CD14-positive monocyte (primary cell): Measurements from ENCODE around the gene MORC2. TPM values are rescaled to one million over a fixed set of nuclear protein-coding genes. Genes with fewer than 3 reads are reported as not detected.

Experiments used
- DNase-seq, 3 donors: peaks; one replicate each; pipeline ENCODE4 v3.0.0-alpha.2; 2011 to 2022
- H2AFZ ChIP-seq: 2 replicates; pipeline ENCODE4 v1.6.0; 2012; ENCODE audit warnings: mild to moderate bottlenecking, low read depth, low read length, inconsistent platforms; ENCODE audit not compliant: insufficient read depth, poor library complexity, severe bottlenecking
- H3K27ac ChIP-seq, 2 donors: 1 replicate in 1 of 2; 2 replicates in 1 of 2; pipeline ENCODE4 v1.5.1; 2012 to 2013; ENCODE audit warnings: low read length in 2 of 2, control low read depth in 1 of 2, inconsistent platforms in 1 of 2, low read depth in 1 of 2, mild to moderate bottlenecking in 1 of 2
- H3K27me3 ChIP-seq, 2 donors: one replicate each; pipeline versions ENCODE4 v1.6.0 to v1.6.1; 2011 to 2013; ENCODE audit warnings: low read length in 2 of 2; ENCODE audit not compliant: control insufficient read depth in 2 of 2, insufficient read depth in 2 of 2
- H3K36me3 ChIP-seq, 2 donors: replicated peaks in 1 of 2; 1 replicate in 1 of 2; 2 replicates in 1 of 2; pipeline versions ENCODE4 v1.5.1 to v1.6.1; 2012 to 2013; ENCODE audit warnings: low read length in 2 of 2, control low read depth in 1 of 2, inconsistent platforms in 1 of 2, mild to moderate bottlenecking in 1 of 2; ENCODE audit not compliant: insufficient read depth in 2 of 2, control insufficient read depth in 1 of 2
- H3K4me1 ChIP-seq, 2 donors: 1 replicate in 1 of 2; 2 replicates in 1 of 2; pipeline versions ENCODE4 v1.5.1 to v1.6.1; 2012 to 2013; ENCODE audit warnings: low read length in 2 of 2, control low read depth in 1 of 2, inconsistent platforms in 1 of 2, mild to moderate bottlenecking in 1 of 2, moderate library complexity in 1 of 2; ENCODE audit not compliant: insufficient read depth in 2 of 2, control insufficient read depth in 1 of 2
- H3K4me2 ChIP-seq: replicated peaks from 2 replicates; pipeline ENCODE3; 2012; ENCODE audit warnings: low read length, moderate library complexity, mild to moderate bottlenecking; ENCODE audit not compliant: poor library complexity, severe bottlenecking; ENCODE audit errors: extremely low read depth
- H3K4me3 ChIP-seq, 3 experiments: fragments of 200-600 bp in 1 of 3; sonication (generic) in 1 of 3; replicated peaks in 1 of 3; 1 replicate in 2 of 3; 2 replicates in 1 of 3; pipeline ENCODE4 v1.5.1; 2011 to 2013; ENCODE audit warnings: low read length in 3 of 3, mild to moderate bottlenecking in 3 of 3, control low read depth in 2 of 3, low read depth in 2 of 3, inconsistent platforms in 1 of 3, moderate library complexity in 1 of 3
- H3K79me2 ChIP-seq: 2 replicates; pipeline ENCODE4 v1.6.0; 2012; ENCODE audit warnings: mild to moderate bottlenecking, control low read depth, inconsistent platforms, low read length, moderate library complexity; ENCODE audit not compliant: insufficient read depth
- H3K9ac ChIP-seq: 2 replicates; pipeline ENCODE4 v1.6.0; 2017; ENCODE audit warnings: low read length, mild to moderate bottlenecking; ENCODE audit not compliant: insufficient read depth, poor library complexity, severe bottlenecking
- H3K9me3 ChIP-seq, 2 donors: replicated peaks in 1 of 2; 1 replicate in 1 of 2; 2 replicates in 1 of 2; pipeline versions ENCODE4 v1.5.1 to v1.6.1; 2012 to 2013; ENCODE audit warnings: low read length in 2 of 2, control low read depth in 1 of 2; ENCODE audit not compliant: control insufficient read depth in 1 of 2, insufficient read depth in 1 of 2
- H4K20me1 ChIP-seq: 2 replicates; pipeline ENCODE4 v1.6.0; 2012; ENCODE audit warnings: mild to moderate bottlenecking, low read length, control low read depth, moderate library complexity; ENCODE audit not compliant: insufficient read depth
- H3K27ac Mint-ChIP-seq, 7 donors: one replicate each; pipeline ENCODE4 v1.8.0; 2020; ENCODE audit warnings: mild to moderate bottlenecking in 7 of 7, mixed read lengths in 7 of 7, moderate library complexity in 6 of 7, inconsistent platforms in 2 of 7
- H3K27me3 Mint-ChIP-seq, 3 donors: one replicate each; pipeline ENCODE4 v1.8.0; 2021 to 2022; ENCODE audit warnings: low read depth in 3 of 3, mild to moderate bottlenecking in 3 of 3, mixed read lengths in 3 of 3, moderate library complexity in 3 of 3, inconsistent platforms in 1 of 3
- H3K36me3 Mint-ChIP-seq, 2 donors: one replicate each; pipeline ENCODE4 v1.8.0; 2020; ENCODE audit warnings: mixed read lengths in 2 of 2, inconsistent platforms in 1 of 2, mild to moderate bottlenecking in 1 of 2
- H3K4me1 Mint-ChIP-seq: one replicate; pipeline ENCODE4 v1.8.0; 2020; ENCODE audit warnings: mild to moderate bottlenecking, mixed read lengths
- H3K4me3 Mint-ChIP-seq, 2 donors: one replicate each; pipeline ENCODE4 v1.8.0; 2020; ENCODE audit warnings: mild to moderate bottlenecking in 2 of 2, mixed read lengths in 2 of 2, moderate library complexity in 1 of 2
- H3K9me3 Mint-ChIP-seq, 7 donors: one replicate each; pipeline ENCODE4 v1.8.0; 2020 to 2022; ENCODE audit warnings: mixed read lengths in 7 of 7, mild to moderate bottlenecking in 6 of 7, moderate library complexity in 6 of 7, inconsistent platforms in 2 of 7
- WGBS: methylation state at CpG from one replicate; pipeline ENCODE4 v1.1.5; 2013; ENCODE audit warnings: missing lambda C conversion rate; ENCODE audit not compliant: insufficient coverage; 5-methylcytosine and 5-hydroxymethylcytosine counted together
- intact Hi-C, 2 donors: fragments of 100-400 bp; cut with micrococcal nuclease; formaldehyde crosslinking; loops; one replicate each; pipeline versions ENCODE4 v1.15.0 to v1.15.1; 2023
- polyA plus RNA-seq, 3 donors: library from polyadenylated mRNA; depleted of rRNA in 1 of 3; unstranded in 2 of 3; stranded (reverse) in 1 of 3; fragments of 300-500 nt in 2 of 3; fragments of >200 nt in 1 of 3; fragmentation: Illumina TruSeq in 2 of 3; gene quantifications; 1 replicate in 2 of 3; 2 replicates in 1 of 3; pipeline ENCODE4 v1.2.3, GENCODE V29; 2012 to 2021
- TF ChIP-seq, protein P1 (sequence below): fragments of 200-600 bp; IDR thresholded peaks from one replicate; pipeline ENCODE4 v1.8.0; 2022; ENCODE audit warnings: antibody characterized with exemption, mild to moderate bottlenecking

Gene MORC2
- polyA plus RNA-seq, 3 donors: 2.1 to 6.0 (median 2.4) TPM

DNA sequence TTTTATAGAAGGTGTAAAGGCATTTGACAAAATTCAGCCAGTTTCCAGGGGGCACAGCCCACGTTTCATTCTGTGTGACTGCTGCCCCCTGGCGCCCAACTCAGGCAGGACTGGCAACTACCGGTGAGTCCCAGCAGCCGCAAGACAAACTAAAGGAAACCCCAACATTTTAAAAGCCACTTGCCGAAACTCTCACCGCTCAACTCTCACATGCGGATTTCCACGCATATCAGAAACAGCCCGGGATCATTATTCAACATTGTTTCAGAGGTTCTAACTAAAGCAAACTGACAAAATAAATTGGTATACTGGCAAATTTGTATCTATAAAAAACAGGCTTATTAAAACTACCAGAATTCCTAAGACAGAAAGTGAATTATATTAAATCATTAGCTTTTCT lies 48.2 kb downstream of the MORC2 start:
- Mint-ChIP-seq H3K4me3 (peak overlapping the region; percentile 5 to 72), H3K4me1 (peaks cover 20% of the 10 kb centered on the region), H3K27me3 (peaks cover 2 to 16% (median 14%) of the 10 kb centered on the region in 3 donors), H3K27ac (peak overlapping the region in 1 of 7 donors; percentile 2), H3K36me3 (peaks cover 7 to 12% of the 10 kb centered on the region in 2 donors), H3K9me3 (peaks cover 3 to 15% (median 11%) of the 10 kb centered on the region in 7 donors)
- intact Hi-C loops: no loop called here
- peaks cover 5 to 7% of the 10 kb centered on the region in 2 donors for H3K9me3 ChIP-seq
- no peaks in the 10 kb centered on the region for H4K20me1 ChIP-seq
- H3K4me3 ChIP-seq: peak overlapping the region in 1 of 3 experiments; percentile 68
- peaks cover 0 to 13% of the 10 kb centered on the region in 2 donors for H3K27me3 ChIP-seq
- peaks cover 4 to 7% of the 10 kb centered on the region in 2 donors for H3K36me3 ChIP-seq
- no peak overlapping the region for H3K27ac ChIP-seq
- H3K79me2 ChIP-seq: no peaks in the 10 kb centered on the region
- peaks cover 11 to 27% of the 10 kb centered on the region in 2 donors for H3K4me1 ChIP-seq
- TF ChIP-seq, protein P1, sequence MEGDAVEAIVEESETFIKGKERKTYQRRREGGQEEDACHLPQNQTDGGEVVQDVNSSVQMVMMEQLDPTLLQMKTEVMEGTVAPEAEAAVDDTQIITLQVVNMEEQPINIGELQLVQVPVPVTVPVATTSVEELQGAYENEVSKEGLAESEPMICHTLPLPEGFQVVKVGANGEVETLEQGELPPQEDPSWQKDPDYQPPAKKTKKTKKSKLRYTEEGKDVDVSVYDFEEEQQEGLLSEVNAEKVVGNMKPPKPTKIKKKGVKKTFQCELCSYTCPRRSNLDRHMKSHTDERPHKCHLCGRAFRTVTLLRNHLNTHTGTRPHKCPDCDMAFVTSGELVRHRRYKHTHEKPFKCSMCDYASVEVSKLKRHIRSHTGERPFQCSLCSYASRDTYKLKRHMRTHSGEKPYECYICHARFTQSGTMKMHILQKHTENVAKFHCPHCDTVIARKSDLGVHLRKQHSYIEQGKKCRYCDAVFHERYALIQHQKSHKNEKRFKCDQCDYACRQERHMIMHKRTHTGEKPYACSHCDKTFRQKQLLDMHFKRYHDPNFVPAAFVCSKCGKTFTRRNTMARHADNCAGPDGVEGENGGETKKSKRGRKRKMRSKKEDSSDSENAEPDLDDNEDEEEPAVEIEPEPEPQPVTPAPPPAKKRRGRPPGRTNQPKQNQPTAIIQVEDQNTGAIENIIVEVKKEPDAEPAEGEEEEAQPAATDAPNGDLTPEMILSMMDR: peak; percentile 91
- no peak overlapping the region for H3K9ac ChIP-seq
- WGBS: 0% methylated on average over 6 of the region's 9 CpGs
- peak; percentile 41 to 66 (median 52) for DNase-seq
- no peak overlapping the region for H2AFZ ChIP-seq
- H3K4me2 ChIP-seq: peak overlapping the region; percentile 60

DNA sequence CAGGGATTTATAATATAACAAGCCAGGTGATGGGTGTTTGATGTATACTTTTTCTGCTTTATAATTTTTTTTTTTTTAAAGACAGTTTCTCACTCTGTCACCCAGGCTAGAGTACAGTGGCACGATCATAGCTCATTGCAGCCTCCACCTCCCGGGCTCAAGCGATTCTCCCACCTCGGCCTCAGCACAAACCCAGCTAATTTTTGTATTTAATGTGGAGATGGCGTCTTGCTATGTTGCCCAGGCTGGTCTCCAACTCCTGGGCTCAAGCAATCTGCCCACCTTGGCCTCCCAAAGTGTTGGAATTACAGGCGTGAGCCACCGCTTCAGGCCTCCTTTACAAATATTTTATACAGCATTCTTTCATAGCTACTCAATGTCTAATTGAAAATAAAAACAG lies 48.6 kb downstream of the MORC2 start:
- peaks cover 8 to 10% of the 10 kb centered on the region in 2 donors for H3K9me3 ChIP-seq
- no peak overlapping the region for H3K9ac ChIP-seq
- H3K4me2 ChIP-seq: no peak overlapping the region
- peaks cover 11 to 27% of the 10 kb centered on the region in 2 donors for H3K4me1 ChIP-seq
- TF ChIP-seq, protein P1: no peak
- peaks cover under 1 to 2% of the 10 kb centered on the region in 2 donors for H3K36me3 ChIP-seq
- intact Hi-C loops: no loop called here
- H3K4me3 ChIP-seq: no peak overlapping the region
- H3K27ac Mint-ChIP-seq: peak overlapping the region in 1 of 7 donors; percentile 2
- DNase-seq: no peak
- peaks cover 4 to 8% of the 10 kb centered on the region in 2 donors for H3K36me3 Mint-ChIP-seq
- no peak overlapping the region for H3K4me3 Mint-ChIP-seq
- peaks cover 2 to 16% (median 14%) of the 10 kb centered on the region in 3 donors for H3K27me3 Mint-ChIP-seq
- no peak overlapping the region for H3K27ac ChIP-seq
- H3K27me3 ChIP-seq: peaks cover 0 to 13% of the 10 kb centered on the region in 2 donors
- no CpG with 5 or more reads among the region's 7 CpGs for WGBS
- H3K9me3 Mint-ChIP-seq: peaks cover 3 to 18% (median 14%) of the 10 kb centered on the region in 7 donors
- H2AFZ ChIP-seq: no peak overlapping the region
- no peaks in the 10 kb centered on the region for H3K79me2 ChIP-seq
- no peaks in the 10 kb centered on the region for H4K20me1 ChIP-seq
- H3K4me1 Mint-ChIP-seq: peaks cover 20% of the 10 kb centered on the region
